ENCODE results near the gene CSF1. TPM values are rescaled to one million over a fixed set of nuclear protein-coding genes. Genes with fewer than 3 reads are reported as not detected.

Gene CSF1
- total RNA-seq, 5 donors from 2014 or later (not counting 1 experiment from before 2014, with no cell fraction given), result 4.8 to 9.5 (median 8.3) TPM

DNA sequence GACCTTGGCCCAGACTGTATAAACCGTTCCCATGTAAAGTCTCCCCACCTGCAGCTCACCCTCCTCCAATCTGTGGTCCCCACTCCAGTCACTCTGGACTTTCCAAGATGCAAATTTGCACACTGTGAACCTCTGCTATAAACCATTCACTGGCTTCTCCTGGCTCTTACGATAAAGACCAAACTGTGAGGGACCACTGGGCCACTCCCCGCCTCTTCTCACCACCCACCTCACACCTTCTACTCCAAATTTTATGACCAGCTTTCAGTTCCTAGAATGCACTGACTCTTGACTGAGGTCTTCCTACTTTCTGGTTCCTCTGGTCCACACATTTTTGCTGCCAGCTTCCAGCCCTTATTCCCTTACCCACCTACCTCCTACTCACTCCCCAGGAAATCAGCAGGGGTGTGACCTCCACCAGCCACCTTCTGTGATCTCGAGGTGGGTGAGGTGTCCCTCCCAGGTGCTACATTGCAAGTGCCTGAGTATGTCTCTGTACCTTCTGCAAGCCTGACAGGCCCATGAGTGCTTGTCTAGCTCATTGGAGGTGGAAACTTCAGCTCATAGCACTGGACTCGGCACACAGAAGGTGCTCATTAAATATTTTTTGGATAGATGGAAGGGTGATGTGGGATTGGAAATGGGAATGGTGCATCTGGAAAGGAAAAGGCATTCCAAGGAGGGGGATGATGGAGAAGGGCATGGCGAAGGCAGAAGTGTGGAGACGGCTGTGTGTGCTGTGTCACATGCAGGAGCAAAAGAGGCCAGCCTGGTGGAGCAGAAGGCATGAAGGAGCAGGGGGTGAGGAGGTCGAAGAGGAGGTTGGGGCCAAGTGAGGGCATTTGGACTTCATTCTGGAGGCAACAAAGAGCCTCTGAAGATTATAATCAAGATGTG, 15.6 kb upstream of the CSF1 start:
- H3K9me3 ChIP-seq, result no peaks in the 10 kb centered on the region
- H3K4me3 ChIP-seq (ENCODE audit: control insufficient read depth in 1 of 2, extremely low read depth in 1 of 2, low read length in 1 of 2), result no peak overlapping the region
- Mint-ChIP-seq H3K4me3 (no peak overlapping the region), H3K27me3 (no peaks in the 10 kb centered on the region), H3K36me3 (no peaks in the 10 kb centered on the region), H3K27ac (no peak overlapping the region), H3K9me3 (no peaks in the 10 kb centered on the region), H3K4me1 (peaks cover 6 to 12% (median 11%) of the 10 kb centered on the region in 3 donors)
- ChIA-PET CTCF (interaction anchor here in 1 of 2 donors (0.8 kb wide), 1 partner anchor 90 kb away, joined by 3 read pairs; the partner anchor contains the start of gene AHCYL1), POLR2A (no interaction called here)
- H3K27ac ChIP-seq (ENCODE audit: low read length), result no peak overlapping the region
- ATAC-seq (replicated peaks in 1 of 4), result no peak
- peaks cover 0 to 18% of the 10 kb centered on the region in 2 experiments for H3K4me1 ChIP-seq (ENCODE audit: control insufficient read depth in 1 of 2, extremely low read depth in 1 of 2, insufficient read depth in 2 of 2, low read length in 2 of 2)
- no peaks in the 10 kb centered on the region for H3K36me3 ChIP-seq (ENCODE audit: control insufficient read depth in 2 of 2, extremely low read depth in 1 of 2, insufficient read depth in 1 of 2, low read length in 1 of 2)
- DNase-seq, result no peak
- peaks cover 0 to 5% of the 10 kb centered on the region in 2 experiments for H3K27me3 ChIP-seq (replicated peaks in 1 of 2; ENCODE audit: control insufficient read depth in 2 of 2, extremely low read depth in 1 of 2, insufficient read depth in 2 of 2, low read length in 1 of 2)
- 59% methylated on average over 8 of the region's 8 CpGs for WGBS (ENCODE audit: insufficient coverage)

DNA sequence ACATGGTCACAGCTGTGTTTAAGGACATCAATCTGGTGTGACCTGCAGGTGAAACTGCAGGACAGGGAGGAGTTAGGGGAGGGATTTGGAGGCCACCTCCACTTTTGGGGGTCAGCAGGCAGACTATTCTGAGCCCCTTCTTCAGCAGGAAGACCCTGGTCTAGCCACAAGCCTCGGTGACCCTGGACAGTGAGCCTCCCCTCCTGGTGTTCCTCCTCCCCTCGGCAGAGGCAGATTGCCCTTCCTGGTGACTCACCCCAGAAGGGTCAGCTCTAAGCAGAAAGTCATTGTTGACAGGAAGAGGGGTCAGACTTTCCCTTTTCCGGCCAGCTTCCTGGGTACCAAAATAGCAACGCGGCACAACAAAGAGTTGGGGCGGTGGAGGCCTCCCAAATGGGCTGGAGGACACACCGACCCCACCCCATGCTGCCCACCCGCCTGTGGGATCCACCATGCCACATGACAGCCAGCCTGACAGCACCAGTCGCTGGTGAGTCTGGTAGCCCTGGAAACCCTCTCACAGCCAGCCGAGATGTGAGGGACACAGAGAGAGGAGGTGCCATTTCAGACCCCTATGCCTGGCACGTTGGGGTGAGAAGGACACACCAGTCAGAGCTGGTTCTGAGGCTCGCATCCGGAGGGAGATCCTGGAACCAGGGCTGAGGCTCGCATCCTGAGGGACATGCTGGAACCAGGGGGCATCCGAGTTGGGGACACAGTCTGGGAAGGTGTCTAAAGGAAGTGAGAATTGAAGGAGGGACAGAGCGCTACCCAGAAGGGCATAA, 14.7 kb upstream of the CSF1 start:
- no peaks in the 10 kb centered on the region for H3K9me3 ChIP-seq
- Mint-ChIP-seq H3K4me1 (peaks cover 6 to 19% (median 10%) of the 10 kb centered on the region in 3 donors), H3K27ac (no peak overlapping the region), H3K9me3 (no peaks in the 10 kb centered on the region), H3K36me3 (no peaks in the 10 kb centered on the region), H3K4me3 (no peak overlapping the region), H3K27me3 (no peaks in the 10 kb centered on the region)
- no peak for ATAC-seq (replicated peaks in 1 of 4)
- peak in 7 of 35 experiments; percentile 3 to 50 (median 18) for DNase-seq
- no peak overlapping the region for H3K4me3 ChIP-seq (ENCODE audit: control insufficient read depth in 1 of 2, extremely low read depth in 1 of 2, low read length in 1 of 2)
- H3K4me1 ChIP-seq (ENCODE audit: control insufficient read depth in 1 of 2, extremely low read depth in 1 of 2, insufficient read depth in 2 of 2, low read length in 2 of 2), result peaks cover 0 to 18% of the 10 kb centered on the region in 2 experiments
- no peaks in the 10 kb centered on the region for H3K36me3 ChIP-seq (ENCODE audit: control insufficient read depth in 2 of 2, extremely low read depth in 1 of 2, insufficient read depth in 1 of 2, low read length in 1 of 2)
- ChIA-PET POLR2A (no interaction called here), CTCF (no interaction called here)
- 78% methylated on average over 8 of the region's 16 CpGs for WGBS (ENCODE audit: insufficient coverage)
- H3K27ac ChIP-seq (ENCODE audit: low read length), result no peak overlapping the region
- H3K27me3 ChIP-seq (replicated peaks in 1 of 2; ENCODE audit: control insufficient read depth in 2 of 2, extremely low read depth in 1 of 2, insufficient read depth in 2 of 2, low read length in 1 of 2), result peaks cover 0 to 5% of the 10 kb centered on the region in 2 experiments

DNA sequence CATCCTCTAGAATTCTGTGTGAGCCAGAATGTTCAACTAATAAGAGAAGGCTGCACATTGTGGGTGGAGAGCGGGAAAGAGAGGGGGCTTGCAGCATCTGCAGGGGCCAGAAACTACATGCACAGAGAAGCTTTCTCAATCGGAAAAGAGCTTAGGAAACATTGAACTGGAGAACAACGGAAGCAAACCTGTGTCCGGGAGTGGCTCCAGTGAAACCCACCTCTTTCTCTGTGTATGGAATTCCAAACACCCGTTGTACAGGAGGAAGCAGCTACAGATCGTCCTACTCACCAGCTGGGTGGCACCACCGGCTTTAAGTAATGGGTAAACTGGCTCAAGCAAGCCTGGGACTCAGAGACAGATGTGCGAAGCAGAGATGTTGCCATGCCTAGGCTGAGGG, 14.0 kb upstream of the CSF1 start:
- Histone ChIP-seq H3K4me1 (ENCODE audit: control insufficient read depth in 1 of 2, extremely low read depth in 1 of 2, insufficient read depth in 2 of 2, low read length in 2 of 2) (peaks cover 0 to 18% of the 10 kb centered on the region in 2 experiments), H3K9me3 (no peaks in the 10 kb centered on the region), H3K27ac (ENCODE audit: low read length) (no peak overlapping the region), H3K4me3 (ENCODE audit: control insufficient read depth in 1 of 2, extremely low read depth in 1 of 2, low read length in 1 of 2) (no peak overlapping the region), H3K27me3 (replicated peaks in 1 of 2; ENCODE audit: control insufficient read depth in 2 of 2, extremely low read depth in 1 of 2, insufficient read depth in 2 of 2, low read length in 1 of 2) (peaks cover 0 to 5% of the 10 kb centered on the region in 2 experiments), H3K36me3 (ENCODE audit: control insufficient read depth in 2 of 2, extremely low read depth in 1 of 2, insufficient read depth in 1 of 2, low read length in 1 of 2) (no peaks in the 10 kb centered on the region)
- ChIA-PET CTCF (no interaction called here), POLR2A (no interaction called here)
- DNase-seq, result no peak
- no peak for ATAC-seq (replicated peaks in 1 of 4)
- H3K4me1 Mint-ChIP-seq, result peaks cover 6 to 19% (median 8%) of the 10 kb centered on the region in 3 donors
- no peaks in the 10 kb centered on the region for H3K9me3 Mint-ChIP-seq
- H3K36me3 Mint-ChIP-seq, result no peaks in the 10 kb centered on the region
- no peaks in the 10 kb centered on the region for H3K27me3 Mint-ChIP-seq
- no peak overlapping the region for H3K27ac Mint-ChIP-seq
- 80% methylated on average over 7 of the region's 8 CpGs for WGBS (ENCODE audit: insufficient coverage)
- no peak overlapping the region for H3K4me3 Mint-ChIP-seq

DNA sequence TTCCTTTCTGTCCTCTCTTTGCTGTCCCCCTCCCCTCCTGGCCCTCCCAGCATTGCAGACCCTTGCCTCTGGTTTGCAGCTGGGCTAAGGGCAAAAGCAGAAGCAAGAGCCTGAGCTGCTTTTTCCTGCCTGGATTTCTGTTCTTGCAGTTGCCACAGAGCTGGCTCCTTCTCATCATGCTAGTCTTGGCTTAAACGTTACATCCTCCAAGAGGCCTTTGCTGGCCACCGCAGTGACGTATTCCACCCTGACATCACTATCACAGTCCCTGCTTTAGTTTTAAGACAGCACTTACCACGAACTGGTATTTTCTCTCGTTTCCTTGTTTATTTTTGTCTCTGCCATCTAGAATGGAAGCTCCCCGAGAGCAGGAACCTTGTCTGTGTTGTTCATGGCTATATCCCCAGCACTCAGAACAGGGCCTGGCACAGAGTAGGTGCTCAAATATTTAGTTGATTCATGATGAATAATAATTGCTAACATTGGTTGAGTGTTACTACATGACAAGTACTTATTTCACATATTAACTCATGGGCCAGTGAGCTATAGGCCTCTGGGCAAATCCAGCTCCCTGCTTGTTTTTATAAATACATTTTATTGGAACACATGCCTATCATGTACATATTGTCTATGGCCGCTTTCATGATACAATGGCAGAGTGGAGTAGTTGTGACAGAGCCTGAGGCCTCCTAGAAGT, 13.2 kb upstream of the CSF1 start:
- 55% methylated on average over 4 of the region's 7 CpGs for WGBS (ENCODE audit: insufficient coverage)
- H3K4me3 ChIP-seq (ENCODE audit: control insufficient read depth in 1 of 2, extremely low read depth in 1 of 2, low read length in 1 of 2), result no peak overlapping the region
- Mint-ChIP-seq H3K4me1 (peaks cover 5 to 19% (median 6%) of the 10 kb centered on the region in 3 donors), H3K27me3 (no peaks in the 10 kb centered on the region), H3K9me3 (no peaks in the 10 kb centered on the region), H3K27ac (no peak overlapping the region), H3K36me3 (no peaks in the 10 kb centered on the region), H3K4me3 (no peak overlapping the region)
- H3K27me3 ChIP-seq (replicated peaks in 1 of 2; ENCODE audit: control insufficient read depth in 2 of 2, extremely low read depth in 1 of 2, insufficient read depth in 2 of 2, low read length in 1 of 2), result peaks cover 0 to 5% of the 10 kb centered on the region in 2 experiments
- no peaks in the 10 kb centered on the region for H3K36me3 ChIP-seq (ENCODE audit: control insufficient read depth in 2 of 2, extremely low read depth in 1 of 2, insufficient read depth in 1 of 2, low read length in 1 of 2)
- H3K27ac ChIP-seq (ENCODE audit: low read length), result no peak overlapping the region
- no peaks in the 10 kb centered on the region for H3K9me3 ChIP-seq
- no peak for DNase-seq
- ChIA-PET POLR2A (no interaction called here), CTCF (no interaction called here)
- H3K4me1 ChIP-seq (ENCODE audit: control insufficient read depth in 1 of 2, extremely low read depth in 1 of 2, insufficient read depth in 2 of 2, low read length in 2 of 2), result peaks cover 0 to 18% of the 10 kb centered on the region in 2 experiments
- ATAC-seq (replicated peaks in 1 of 4), result no peak

DNA sequence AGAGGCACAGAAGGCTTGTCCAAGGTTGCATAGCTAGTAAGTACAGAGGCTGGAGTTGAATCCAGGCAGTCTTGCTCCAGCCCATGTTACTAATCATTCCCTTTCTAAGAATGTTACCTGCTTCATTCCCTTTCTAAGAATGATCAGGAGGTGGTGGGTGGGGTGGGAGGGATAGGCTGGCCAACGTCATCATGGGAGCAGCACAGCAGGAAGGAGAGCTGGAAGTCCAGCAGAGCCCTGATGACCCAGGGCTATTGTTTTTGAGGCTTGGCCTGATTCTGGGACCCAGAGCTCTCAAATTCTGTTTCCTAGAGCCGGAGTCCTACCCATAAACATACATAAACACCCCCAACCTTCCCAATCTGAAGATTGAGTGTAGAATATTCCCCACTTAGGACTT, 11.8 kb upstream of the CSF1 start:
- Histone ChIP-seq H3K27ac (ENCODE audit: low read length) (no peak overlapping the region), H3K4me3 (ENCODE audit: control insufficient read depth in 1 of 2, extremely low read depth in 1 of 2, low read length in 1 of 2) (no peak overlapping the region), H3K27me3 (replicated peaks in 1 of 2; ENCODE audit: control insufficient read depth in 2 of 2, extremely low read depth in 1 of 2, insufficient read depth in 2 of 2, low read length in 1 of 2) (peaks cover 0 to 5% of the 10 kb centered on the region in 2 experiments), H3K36me3 (ENCODE audit: control insufficient read depth in 2 of 2, extremely low read depth in 1 of 2, insufficient read depth in 1 of 2, low read length in 1 of 2) (no peaks in the 10 kb centered on the region), H3K9me3 (no peaks in the 10 kb centered on the region), H3K4me1 (ENCODE audit: control insufficient read depth in 1 of 2, extremely low read depth in 1 of 2, insufficient read depth in 2 of 2, low read length in 2 of 2) (peaks cover 0 to 18% of the 10 kb centered on the region in 2 experiments)
- H3K9me3 Mint-ChIP-seq, result no peaks in the 10 kb centered on the region
- DNase-seq (no peak), ATAC-seq (replicated peaks in 1 of 4) (no peak)
- WGBS (ENCODE audit: insufficient coverage), result 80% methylated on average over 1 of the region's 2 CpGs
- ChIA-PET POLR2A (no interaction called here), CTCF (no interaction called here)
- peaks cover 5 to 19% (median 6%) of the 10 kb centered on the region in 3 donors for H3K4me1 Mint-ChIP-seq
- H3K27ac Mint-ChIP-seq, result no peak overlapping the region
- H3K36me3 Mint-ChIP-seq, result no peaks in the 10 kb centered on the region
- H3K4me3 Mint-ChIP-seq, result no peak overlapping the region
- H3K27me3 Mint-ChIP-seq, result no peaks in the 10 kb centered on the region

DNA sequence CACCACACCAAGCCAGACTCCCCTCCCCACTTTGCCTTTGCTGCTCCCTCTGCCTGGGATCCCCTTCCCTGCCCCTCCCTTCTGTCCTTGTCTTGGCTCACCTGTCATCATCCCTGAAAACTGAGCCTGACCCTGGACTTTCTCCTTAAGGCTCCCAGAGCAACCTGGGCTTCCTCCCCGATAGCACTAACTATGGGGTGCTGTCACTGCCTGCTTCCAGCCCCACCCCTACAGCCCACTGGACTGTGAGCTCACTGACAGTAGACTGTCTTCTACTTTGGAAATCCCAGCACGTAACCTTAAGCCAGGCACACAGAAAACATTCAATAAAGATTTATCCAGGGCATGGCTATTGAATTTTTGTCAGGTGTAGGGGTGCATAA, 9.5 kb upstream of the CSF1 start:
- H3K27ac ChIP-seq (ENCODE audit: low read length), result no peak overlapping the region
- ATAC-seq (replicated peaks in 1 of 4) (no peak), DNase-seq (no peak)
- H3K9me3 ChIP-seq, result no peaks in the 10 kb centered on the region
- H3K36me3 Mint-ChIP-seq, result no peaks in the 10 kb centered on the region
- no peak overlapping the region for H3K4me3 Mint-ChIP-seq
- H3K27me3 ChIP-seq (replicated peaks in 1 of 2; ENCODE audit: control insufficient read depth in 2 of 2, extremely low read depth in 1 of 2, insufficient read depth in 2 of 2, low read length in 1 of 2), result peaks cover 0 to under 1% of the 10 kb centered on the region in 2 experiments
- peaks cover 3 to 13% of the 10 kb centered on the region in 2 experiments for H3K4me1 ChIP-seq (ENCODE audit: control insufficient read depth in 1 of 2, extremely low read depth in 1 of 2, insufficient read depth in 2 of 2, low read length in 2 of 2)
- H3K9me3 Mint-ChIP-seq, result no peaks in the 10 kb centered on the region
- no peaks in the 10 kb centered on the region for H3K36me3 ChIP-seq (ENCODE audit: control insufficient read depth in 2 of 2, extremely low read depth in 1 of 2, insufficient read depth in 1 of 2, low read length in 1 of 2)
- no peak overlapping the region for H3K4me3 ChIP-seq (ENCODE audit: control insufficient read depth in 1 of 2, extremely low read depth in 1 of 2, low read length in 1 of 2)
- H3K27ac Mint-ChIP-seq, result no peak overlapping the region
- ChIA-PET POLR2A (interaction anchor here in 1 of 2 donors (0.7 kb wide), 1 partner anchor 338 kb away, joined by 3 read pairs; no protein-coding TSS in a partner anchor), CTCF (no interaction called here)
- H3K4me1 Mint-ChIP-seq, result peaks cover 9 to 25% (median 16%) of the 10 kb centered on the region in 3 donors
- WGBS (ENCODE audit: insufficient coverage), result no CpG with 5 or more reads among the region's 2 CpGs
- no peaks in the 10 kb centered on the region for H3K27me3 Mint-ChIP-seq
